HEK293T (cell line): Measurements from ENCODE around the gene DMBX1.

ENCODE experiments used
- CTCF ChIA-PET: fragments of 350-600 bp; formaldehyde crosslinking; extraction: SDS; loops from one replicate; lab custom pipeline; 2021; ENCODE audit warnings: antibody characterized with exemption, inconsistent platforms; lab: Yijun Ruan, JAX
- POLR2A ChIA-PET: fragments of 350-600 bp; formaldehyde crosslinking; extraction: SDS; loops from one replicate; lab custom pipeline; 2020; ENCODE audit warnings: antibody characterized with exemption, inconsistent platforms; lab: Yijun Ruan, JAX
- DNase-seq: peaks from one replicate; pipeline ENCODE4 v3.0.0; 2012; ENCODE audit warnings: mixed read lengths; ENCODE audit errors: extremely low spot score
- ARNT ChIP-seq: fragments of 450-650 bp; IDR thresholded peaks from 2 replicates; pipeline ENCODE4 v1.6.1; 2017; ENCODE audit warnings: mild to moderate bottlenecking
- BHLHE40 ChIP-seq: fragments of 450-650 bp; IDR thresholded peaks from 2 replicates; pipeline ENCODE4 v1.6.1; 2016; ENCODE audit warnings: mild to moderate bottlenecking, moderate library complexity, borderline replicate concordance
- CTBP1 ChIP-seq: fragments of 450-650 bp; IDR thresholded peaks from 2 replicates; pipeline ENCODE4 v1.6.1; 2016; ENCODE audit warnings: borderline replicate concordance
- ELF4 ChIP-seq: fragments of 450-650 bp; IDR thresholded peaks from 2 replicates; pipeline ENCODE4 v1.6.1; 2017; ENCODE audit warnings: antibody characterized with exemption
- FOXA1 ChIP-seq: fragments of 450-650 bp; IDR thresholded peaks from 2 replicates; pipeline ENCODE4 v1.6.1; 2016; ENCODE audit warnings: mild to moderate bottlenecking
- FOXK2 ChIP-seq: fragments of 450-650 bp; IDR thresholded peaks from 2 replicates; pipeline ENCODE4 v1.6.1; 2016; ENCODE audit warnings: mild to moderate bottlenecking
- FOXM1 ChIP-seq: fragments of 450-650 bp; IDR thresholded peaks from 2 replicates; pipeline ENCODE4 v1.6.1; 2017; ENCODE audit warnings: mild to moderate bottlenecking, borderline replicate concordance
- HDGF ChIP-seq: fragments of 450-650 bp; IDR thresholded peaks from 2 replicates; pipeline ENCODE4 v1.6.1; 2017; ENCODE audit warnings: antibody characterized with exemption, borderline replicate concordance
- L3MBTL2 ChIP-seq: fragments of 450-650 bp; conservative IDR thresholded peaks from 2 replicates; pipeline ENCODE4 v1.6.1; 2016; ENCODE audit warnings: mild to moderate bottlenecking
- LEF1 ChIP-seq: fragments of 450-650 bp; IDR thresholded peaks from 2 replicates; pipeline ENCODE4 v1.6.1; 2017; ENCODE audit warnings: mild to moderate bottlenecking, borderline replicate concordance
- NFRKB ChIP-seq: fragments of 450-650 bp; IDR thresholded peaks from 2 replicates; pipeline ENCODE4 v1.6.1; 2016; ENCODE audit warnings: mild to moderate bottlenecking, moderate library complexity
- SP1 ChIP-seq: fragments of 450-650 bp; IDR thresholded peaks from 2 replicates; pipeline ENCODE4 v1.6.1; 2017
- SUZ12 ChIP-seq: fragments of 450-650 bp; IDR thresholded peaks from 2 replicates; pipeline ENCODE4 v1.6.1; 2016; ENCODE audit warnings: mild to moderate bottlenecking
- TARDBP ChIP-seq: fragments of 450-650 bp; IDR thresholded peaks from 2 replicates; pipeline ENCODE4 v1.6.1; 2016
- ZNF384 ChIP-seq: fragments of 450-650 bp; IDR thresholded peaks from 2 replicates; pipeline ENCODE4 v1.6.1; 2016
- TF ChIP-seq, protein P1 (sequence below): fragments of 450-650 bp; IDR thresholded peaks from 2 replicates; pipeline ENCODE4 v1.6.1; 2016

Gene DMBX1

GRCh38 chr1:46472498-46473181, 17.0 kb upstream of the DMBX1 start:
- POLR2A ChIA-PET = interaction anchor here (0.8 kb wide), 1 partner anchor 17 kb away, joined by 3 read pairs; the partner anchor contains the start of gene DMBX1
- CTCF ChIA-PET = interaction anchor here (1.2 to 1.5 kb wide), 2 partner anchors 34 to 55 kb away, joined by 3 to 4 read pairs; no protein-coding TSS in a partner anchor

GRCh38 chr1:46473991-46474390, 15.6 kb upstream of the DMBX1 start:
- CTCF ChIA-PET = interaction anchor here (1.2 to 1.5 kb wide), 2 partner anchors 35 to 53 kb away, joined by 3 to 4 read pairs; no protein-coding TSS in a partner anchor
- TF ChIP-seq FOXM1 (no peak), HDGF (no peak), L3MBTL2 (no peak), FOXA1 (no peak), BHLHE40 (no peak), SUZ12 (no peak), ZNF384 (no peak), ELF4 (no peak), CTBP1 (no peak), FOXK2 (no peak), LEF1 (no peak), ARNT (no peak), TARDBP (no peak), SP1 (no peak), NFRKB (no peak)
- TF ChIP-seq, protein P1, sequence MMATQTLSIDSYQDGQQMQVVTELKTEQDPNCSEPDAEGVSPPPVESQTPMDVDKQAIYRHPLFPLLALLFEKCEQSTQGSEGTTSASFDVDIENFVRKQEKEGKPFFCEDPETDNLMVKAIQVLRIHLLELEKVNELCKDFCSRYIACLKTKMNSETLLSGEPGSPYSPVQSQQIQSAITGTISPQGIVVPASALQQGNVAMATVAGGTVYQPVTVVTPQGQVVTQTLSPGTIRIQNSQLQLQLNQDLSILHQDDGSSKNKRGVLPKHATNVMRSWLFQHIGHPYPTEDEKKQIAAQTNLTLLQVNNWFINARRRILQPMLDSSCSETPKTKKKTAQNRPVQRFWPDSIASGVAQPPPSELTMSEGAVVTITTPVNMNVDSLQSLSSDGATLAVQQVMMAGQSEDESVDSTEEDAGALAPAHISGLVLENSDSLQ = no peak
- DNase-seq = no peak
- POLR2A ChIA-PET = no interaction called here

More at GRCh38 chr1:46472498-46473181, 17.0 kb upstream of the DMBX1 start:
- no peak for DNase-seq
- TF ChIP-seq SUZ12 (no peak), FOXK2 (no peak), L3MBTL2 (no peak), ZNF384 (no peak), BHLHE40 (no peak), FOXA1 (no peak), FOXM1 (no peak), NFRKB (no peak), ELF4 (no peak), ARNT (no peak), SP1 (no peak), LEF1 (no peak), TARDBP (no peak), HDGF (no peak)
- TF ChIP-seq, protein P1 = no peak

DNA sequence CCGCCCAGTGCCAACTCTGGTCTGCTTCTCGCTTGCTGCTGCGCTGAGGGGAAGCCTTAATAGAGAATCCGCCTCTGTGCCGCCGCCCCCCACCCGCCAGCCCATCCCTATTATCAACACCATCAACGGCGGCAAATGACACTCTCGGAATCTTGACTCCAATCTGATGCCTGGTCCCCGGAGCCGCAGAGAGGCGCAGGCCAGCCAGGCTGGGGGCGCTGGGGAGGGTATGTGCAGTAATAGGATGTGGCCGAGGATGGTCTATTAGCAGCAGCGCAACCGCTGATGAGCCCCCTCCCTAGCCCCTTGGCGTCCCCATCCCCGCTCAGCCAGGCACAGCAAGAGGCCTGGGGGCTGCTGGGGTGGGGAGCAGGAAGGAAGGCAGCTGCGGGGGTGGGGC, 15.1 kb upstream of the DMBX1 start:
- DNase-seq = no peak
- ChIA-PET POLR2A (no interaction called here), CTCF (no interaction called here)
- no peak for TF ChIP-seq FOXM1
- no peak for TF ChIP-seq HDGF
- TF ChIP-seq, protein P1 = no peak
- TF ChIP-seq FOXA1 = no peak
- no peak for TF ChIP-seq CTBP1
- TF ChIP-seq ELF4 = no peak
- TF ChIP-seq SUZ12 = no peak
- TF ChIP-seq L3MBTL2 = no peak
- TF ChIP-seq ZNF384 = no peak
- TF ChIP-seq SP1 = no peak
- no peak for TF ChIP-seq ARNT
- TF ChIP-seq TARDBP = no peak
- no peak for TF ChIP-seq NFRKB
- no peak for TF ChIP-seq FOXK2
- no peak for TF ChIP-seq BHLHE40
- TF ChIP-seq LEF1 = no peak

DNA sequence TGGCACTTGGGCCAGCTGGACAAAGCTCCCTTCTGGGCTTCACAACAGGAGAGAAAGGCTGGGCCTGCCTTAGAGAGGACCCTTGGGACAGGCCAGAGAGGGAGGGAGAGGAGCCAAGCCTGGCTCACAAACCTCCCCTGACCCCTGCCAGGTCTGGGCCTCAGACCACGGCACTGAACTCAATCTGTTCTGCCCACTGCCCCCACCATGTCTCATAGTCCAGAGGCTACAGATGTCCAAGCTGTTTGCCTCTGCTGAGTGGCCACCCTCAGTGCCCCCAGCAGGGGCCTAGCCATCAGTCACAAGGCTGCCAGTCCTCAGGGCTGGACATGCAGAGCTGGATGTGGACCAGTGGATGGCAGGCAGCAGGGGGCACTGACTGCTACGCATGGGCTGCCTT, 13.0 kb upstream of the DMBX1 start:
- CTCF ChIA-PET = interaction anchor here (1.0 to 3.3 kb wide), 4 partner anchors 11 to 51 kb away, joined by 3 to 40 read pairs (median 8); no protein-coding TSS in a partner anchor
- DNase-seq = no peak
- POLR2A ChIA-PET = no interaction called here
- no peak for TF ChIP-seq BHLHE40
- TF ChIP-seq FOXK2 = no peak
- TF ChIP-seq ARNT = no peak
- no peak for TF ChIP-seq TARDBP
- no peak for TF ChIP-seq L3MBTL2
- no peak for TF ChIP-seq FOXM1

DNA sequence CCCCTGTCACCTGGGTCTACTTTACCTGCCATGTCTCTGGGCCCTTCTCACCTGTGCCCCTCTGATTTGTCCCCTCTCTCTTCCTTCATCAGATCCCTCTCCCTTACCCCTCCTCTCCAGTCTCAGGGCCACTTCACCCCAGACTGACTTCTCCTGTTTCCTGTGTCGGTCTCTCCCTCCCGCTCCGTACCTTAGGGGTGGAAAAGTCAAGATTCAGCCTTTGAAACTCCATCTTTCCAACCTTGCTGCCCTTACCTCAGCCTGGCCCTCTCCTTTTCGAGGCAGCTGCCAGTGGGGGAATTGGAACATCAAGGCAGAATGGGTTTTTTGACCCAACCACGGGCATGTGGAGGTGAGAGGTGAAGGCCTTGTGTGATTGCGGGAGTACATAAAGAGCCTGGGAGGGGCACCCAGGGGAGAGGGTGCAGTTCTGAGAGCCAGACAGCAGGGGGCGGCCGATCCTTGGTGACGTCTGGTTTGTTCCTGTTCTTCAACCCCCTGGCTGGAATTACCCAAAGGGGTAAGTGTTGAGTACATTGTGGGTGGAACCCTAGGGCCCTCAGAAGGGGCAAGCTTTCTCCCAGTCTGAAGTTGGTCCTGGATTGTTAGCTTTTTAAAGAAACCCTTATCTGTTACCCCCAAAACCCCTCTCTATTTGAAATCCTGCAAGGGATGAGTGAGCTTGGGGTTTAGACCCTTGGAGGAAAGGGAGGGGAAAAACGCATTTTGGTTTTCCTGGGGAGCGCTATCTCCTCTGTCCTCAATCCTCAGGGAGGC, 12.3 kb upstream of the DMBX1 start:
- peak; percentile 84 for DNase-seq
- CTCF ChIA-PET = interaction anchor here (0.7 to 3.3 kb wide), 6 partner anchors 10 to 71 kb away, joined by 3 to 40 read pairs (median 4); no protein-coding TSS in a partner anchor
- POLR2A ChIA-PET = no interaction called here
- no peak for TF ChIP-seq ZNF384
- no peak for TF ChIP-seq HDGF
- no peak for TF ChIP-seq NFRKB
- no peak for TF ChIP-seq TARDBP
- no peak for TF ChIP-seq CTBP1
- TF ChIP-seq LEF1 = no peak
- TF ChIP-seq ARNT = no peak
